SK-MEL-5 (cell line): Measurements from ENCODE around the gene BCAR1. TPM values are rescaled to one million over a fixed set of nuclear protein-coding genes. Genes with fewer than 3 reads are reported as not detected.
"Not testable (repeated sequence)": the region's sequence is repeated elsewhere in the genome, so short reads cannot be mapped to it uniquely, and the experiment has no call there.

Source experiments
- DNase-seq: peaks from one replicate; pipeline ENCODE4 v3.0.0-alpha.2; 2016; ENCODE audit warnings: low read depth, low spot score
- in situ Hi-C: cut with HindIII; loops from 2 replicates; pipeline ENCODE4 v1.10.0; 2016; ENCODE audit warnings: low sequenced_read_pairs, high pct_unique_total_duplicates, low pct_unique_long_range_greater_than_20kb
- total RNA-seq: library from RNA; depleted of rRNA; stranded (reverse); fragments of >200 nt; shearing (Covaris generic); gene quantifications from 2 replicates; pipeline ENCODE4 v1.2.3, GENCODE V29; 2014

The BCAR1 gene
- total RNA-seq, 1 experiment from 2014 or later, result 12.4 TPM

DNA sequence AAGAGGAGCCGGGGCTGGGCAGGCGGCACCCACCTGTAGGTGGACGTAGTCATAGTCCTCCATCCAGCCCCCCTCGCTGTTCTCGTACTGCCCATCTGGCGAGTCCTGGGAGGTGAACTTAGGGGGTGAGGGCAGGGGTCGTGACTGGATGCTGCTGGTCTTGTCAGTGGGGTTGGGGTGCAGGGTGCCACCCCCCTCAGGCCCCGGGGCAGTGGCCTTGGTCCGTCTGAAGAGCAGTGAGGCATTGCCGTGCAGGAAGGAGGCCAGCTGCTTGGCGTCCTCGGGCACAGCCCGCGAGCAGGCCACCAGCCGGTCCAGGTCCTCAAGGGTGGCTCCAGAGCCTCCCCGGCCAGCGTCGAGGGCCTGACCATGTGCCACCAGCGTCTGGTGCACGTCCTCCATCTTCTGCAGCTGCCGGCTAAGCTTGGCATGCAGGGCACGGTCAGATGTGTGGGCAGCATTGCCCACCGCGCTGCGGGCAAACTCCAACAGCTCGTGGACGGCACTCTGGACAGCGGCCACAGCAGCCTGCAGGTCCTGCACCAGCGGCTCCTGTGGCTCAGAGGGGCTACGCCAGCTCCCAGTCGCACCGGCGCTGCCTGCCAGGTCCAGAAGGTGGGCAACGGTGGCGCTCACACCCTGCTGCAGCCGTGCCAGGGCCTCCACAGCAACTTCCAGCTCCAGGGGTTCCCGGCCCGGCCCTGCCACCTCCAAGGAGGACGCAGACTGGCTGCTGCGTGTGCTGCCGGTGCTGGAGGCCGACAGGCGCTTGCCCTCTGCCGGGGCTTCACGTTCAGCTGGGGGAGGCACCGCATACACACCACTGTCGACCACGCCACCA lies 16.3 kb downstream of the BCAR1 start:
- DNase-seq, result no peak
- in situ Hi-C loops, result no loop called here

DNA sequence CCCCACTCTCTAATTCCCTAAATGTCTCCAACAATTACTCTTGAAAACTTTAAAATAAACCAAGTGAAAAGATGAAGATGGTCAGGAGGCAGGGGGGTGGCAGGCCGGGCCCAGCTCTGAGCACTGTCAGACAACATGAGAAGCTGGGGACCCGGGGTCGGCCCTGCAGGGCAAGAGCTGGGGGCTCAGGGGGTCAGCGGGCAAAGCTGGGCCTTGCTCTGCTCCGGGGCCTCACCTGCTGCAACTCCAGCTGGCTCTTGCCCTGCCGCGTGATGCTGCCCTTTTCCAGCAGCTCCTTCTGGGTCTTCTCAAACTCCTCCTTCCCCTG lies 17.8 kb downstream of the BCAR1 start:
- DNase-seq, result no peak
- in situ Hi-C loops, result no loop called here

DNA sequence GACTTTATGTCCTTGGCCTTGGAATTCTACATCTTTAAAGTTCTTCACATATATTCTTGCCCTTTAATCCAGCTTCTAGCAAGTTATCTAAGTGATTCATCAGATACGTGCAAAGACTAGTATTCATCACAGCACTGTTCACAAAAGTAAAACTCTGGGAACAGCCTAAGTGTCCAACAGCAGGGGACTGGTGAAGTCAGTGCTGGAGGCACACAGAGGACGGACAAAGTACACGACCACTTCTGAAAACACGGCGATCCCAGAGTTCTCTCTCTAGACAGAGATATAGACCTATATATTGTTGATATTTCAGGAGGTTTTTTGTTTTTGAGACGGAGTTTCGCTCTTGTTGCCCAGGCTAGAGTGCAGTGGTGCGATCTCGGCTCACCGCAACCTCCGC lies 19.9 kb downstream of the BCAR1 start:
- in situ Hi-C loops, result no loop called here
- DNase-seq, result no peak

DNA sequence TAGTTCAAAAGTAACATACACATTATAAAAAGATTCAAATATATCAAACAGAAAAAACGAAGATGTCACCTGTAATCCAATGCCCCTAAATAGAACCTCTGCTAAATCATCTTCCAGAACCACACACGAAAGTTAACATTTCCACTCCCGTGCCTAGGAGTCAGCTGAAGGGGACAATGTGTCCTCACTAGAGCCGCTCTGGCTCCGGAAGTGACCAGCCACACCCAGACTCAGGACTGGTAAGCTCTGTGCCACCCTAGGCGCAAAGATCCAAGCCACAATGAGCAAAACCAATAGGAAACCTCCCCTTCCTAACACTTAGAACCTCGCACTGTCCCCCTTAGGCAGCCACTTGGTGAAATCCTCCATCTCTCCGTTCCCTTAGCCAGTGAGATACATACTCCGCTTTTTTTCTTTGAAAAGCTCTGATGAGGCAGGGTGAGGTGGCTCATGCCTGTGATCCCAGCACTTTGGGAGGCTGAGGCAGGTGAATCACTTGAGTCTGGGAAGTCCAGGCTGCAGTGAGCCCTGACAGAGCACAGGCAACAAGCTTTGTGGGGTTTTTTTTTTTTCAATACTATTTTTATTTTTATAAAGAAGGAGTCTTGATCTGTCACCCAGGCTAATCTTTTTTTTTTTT lies 20.8 kb downstream of the BCAR1 start:
- in situ Hi-C loops, result no loop called here
- DNase-seq, result no peak

DNA sequence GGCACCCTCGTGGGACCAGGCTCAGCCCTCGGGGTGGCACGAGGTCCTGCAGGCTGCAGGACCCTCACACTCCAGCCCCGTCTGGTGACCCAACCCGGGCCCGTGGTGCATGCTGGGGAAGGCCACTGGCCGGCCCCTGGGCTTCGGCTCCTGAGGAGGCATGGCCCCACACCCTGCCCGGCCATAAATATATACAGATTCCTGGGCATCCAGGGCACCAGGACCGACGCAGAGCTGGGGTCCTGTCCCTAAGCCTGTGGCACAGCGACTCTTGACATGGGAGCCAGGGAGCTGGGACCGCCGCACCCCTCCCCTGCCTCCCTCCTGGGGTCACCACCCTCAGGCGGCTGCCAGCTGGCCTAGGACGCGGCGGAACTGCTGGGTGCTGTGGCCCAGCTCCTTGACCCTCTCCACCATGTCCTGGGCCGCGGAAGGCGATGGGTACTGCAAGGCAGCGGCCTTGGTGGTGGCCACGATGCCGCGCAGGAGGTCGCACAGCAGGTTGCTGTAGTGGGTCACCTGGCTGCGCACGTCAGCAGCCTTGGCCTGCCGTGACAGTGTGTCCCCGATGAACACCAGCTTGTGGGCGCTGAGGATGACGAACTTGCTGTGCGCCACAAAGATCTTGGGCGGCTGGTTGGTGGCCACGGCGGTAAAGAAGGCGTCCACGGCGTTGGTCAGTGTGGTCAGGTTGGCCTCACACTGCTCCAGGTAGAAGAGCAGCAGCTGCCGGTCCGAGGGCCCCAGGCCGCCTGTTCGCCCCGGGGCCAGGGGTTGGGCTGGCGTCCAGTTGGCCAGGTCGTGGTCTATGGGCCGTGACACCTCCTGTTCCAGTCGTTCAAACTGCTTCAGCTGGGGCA lies 22.0 kb downstream of the BCAR1 start:
- DNase-seq, result no peak
- in situ Hi-C loops, result no loop called here

DNA sequence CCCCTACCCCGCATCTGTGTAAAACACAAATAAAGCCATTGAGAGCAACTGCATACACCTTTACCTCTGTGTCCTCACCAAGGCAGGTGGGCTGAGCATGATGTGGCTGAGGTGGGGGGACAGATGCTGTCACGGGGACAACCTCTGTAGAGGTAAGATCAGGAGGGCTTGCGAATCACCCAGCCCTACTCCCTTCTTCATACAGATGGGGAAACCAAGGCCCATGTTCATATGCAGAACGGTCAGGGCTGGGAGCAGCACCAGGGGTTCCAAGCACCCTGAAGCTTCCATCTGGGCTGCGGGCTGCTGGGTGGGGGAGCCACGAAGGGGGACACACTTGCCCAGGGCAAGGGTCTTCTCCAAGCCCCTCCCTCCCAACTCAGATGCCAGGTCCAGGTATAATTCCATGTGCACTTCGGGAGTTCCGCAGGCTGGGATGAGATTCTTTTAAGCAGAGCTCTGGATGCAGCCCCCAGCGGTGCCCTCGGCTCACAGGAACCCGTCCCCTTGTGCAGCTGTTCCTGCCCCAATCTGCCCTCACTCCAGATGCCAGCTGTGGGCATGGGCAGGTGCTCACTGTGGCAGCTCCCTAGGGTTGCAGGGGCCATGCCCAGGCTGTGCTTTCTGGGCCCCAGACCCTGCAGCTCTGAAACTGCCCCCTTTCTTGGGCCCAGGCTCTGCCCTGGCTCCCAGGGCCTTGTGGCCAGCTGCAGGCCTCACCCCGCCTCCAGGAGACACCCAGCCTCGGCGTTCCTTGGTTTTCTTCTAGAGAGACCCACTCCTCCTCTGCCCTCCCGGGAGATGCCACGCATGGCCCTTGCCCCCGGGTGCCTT lies 23.1 kb downstream of the BCAR1 start:
- DNase-seq, result no peak
- in situ Hi-C loops, result no loop called here

DNA sequence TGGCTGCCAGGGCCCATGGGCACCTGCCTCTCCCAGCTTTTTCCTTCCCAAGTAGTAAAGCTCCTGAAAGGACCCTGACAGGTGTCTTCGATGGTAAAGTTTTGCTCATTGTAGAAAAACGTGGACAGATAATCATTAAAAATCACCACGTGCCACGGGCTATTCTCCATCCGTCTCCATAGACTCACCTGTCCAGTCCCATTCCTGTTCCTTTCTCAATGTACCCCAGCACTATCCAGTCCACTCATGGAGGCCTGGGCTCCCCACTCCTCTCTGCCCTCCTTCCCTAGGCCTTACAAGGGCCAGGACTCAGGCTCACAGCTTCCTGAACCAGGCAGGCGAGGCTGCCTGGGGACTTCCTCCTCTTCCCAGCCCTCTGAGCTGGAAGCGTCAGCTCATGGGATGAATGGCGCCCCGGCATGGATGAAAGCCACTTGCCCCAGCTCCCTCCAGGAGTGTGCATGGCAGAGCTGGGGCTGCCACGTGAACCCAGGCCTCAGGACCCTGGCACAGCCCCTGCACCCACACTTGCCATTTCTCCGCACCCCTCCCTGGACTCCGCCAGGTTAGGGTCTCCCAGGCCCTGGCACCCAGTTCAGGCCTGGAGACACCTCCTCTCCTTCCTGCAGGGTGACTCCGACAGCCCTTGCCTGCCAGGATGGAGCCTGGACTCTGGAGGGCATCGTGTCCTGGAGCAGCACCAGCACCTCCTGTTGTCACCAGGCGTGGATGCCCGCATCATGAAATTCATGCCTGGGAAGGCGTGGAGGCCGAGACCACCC lies 23.9 kb downstream of the BCAR1 start:
- in situ Hi-C loops, result no loop called here

DNA sequence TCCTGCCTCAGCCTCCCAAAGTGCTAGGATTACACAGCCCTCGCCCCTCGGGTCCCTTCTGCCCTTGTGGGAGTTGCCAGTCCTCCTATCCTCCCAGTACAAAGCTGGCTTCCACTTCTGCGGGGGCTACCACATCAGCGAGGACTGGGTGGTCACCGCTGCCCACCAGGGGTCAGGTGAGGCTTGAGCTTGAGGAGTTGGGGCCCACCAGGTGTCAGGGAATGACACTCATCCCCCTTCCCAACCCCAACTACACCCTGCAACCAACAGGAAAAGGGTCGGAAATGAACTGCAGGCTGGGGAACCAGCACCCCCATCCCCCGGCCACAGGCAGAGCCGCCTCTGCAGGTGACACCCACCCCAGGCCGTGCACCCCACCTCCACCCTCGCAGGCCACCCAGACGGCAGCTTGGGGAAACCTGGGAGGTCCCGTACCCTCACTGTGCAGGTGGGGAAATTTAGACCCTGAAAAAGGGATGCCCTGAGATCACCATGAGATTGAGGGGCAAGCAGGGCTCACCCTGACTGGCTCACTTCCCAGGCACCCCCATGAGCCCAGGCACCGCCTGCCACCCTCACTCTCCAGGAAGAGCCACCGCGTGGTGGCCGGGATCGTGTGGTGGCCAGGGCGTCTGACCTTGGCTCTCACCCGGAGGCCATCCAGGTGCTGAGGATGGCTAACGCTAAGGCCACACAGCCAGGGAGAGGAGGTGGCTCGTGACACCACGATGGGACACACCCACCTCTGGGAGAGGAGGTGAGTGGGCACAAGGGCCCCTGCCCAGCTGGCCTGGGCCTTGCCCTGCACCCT lies 24.7 kb downstream of the BCAR1 start:
- no peak for DNase-seq
- in situ Hi-C loops, result no loop called here

More for the DNA sequence above, 23.9 kb downstream of the BCAR1 start:
- DNase-seq, result no peak

DNA sequence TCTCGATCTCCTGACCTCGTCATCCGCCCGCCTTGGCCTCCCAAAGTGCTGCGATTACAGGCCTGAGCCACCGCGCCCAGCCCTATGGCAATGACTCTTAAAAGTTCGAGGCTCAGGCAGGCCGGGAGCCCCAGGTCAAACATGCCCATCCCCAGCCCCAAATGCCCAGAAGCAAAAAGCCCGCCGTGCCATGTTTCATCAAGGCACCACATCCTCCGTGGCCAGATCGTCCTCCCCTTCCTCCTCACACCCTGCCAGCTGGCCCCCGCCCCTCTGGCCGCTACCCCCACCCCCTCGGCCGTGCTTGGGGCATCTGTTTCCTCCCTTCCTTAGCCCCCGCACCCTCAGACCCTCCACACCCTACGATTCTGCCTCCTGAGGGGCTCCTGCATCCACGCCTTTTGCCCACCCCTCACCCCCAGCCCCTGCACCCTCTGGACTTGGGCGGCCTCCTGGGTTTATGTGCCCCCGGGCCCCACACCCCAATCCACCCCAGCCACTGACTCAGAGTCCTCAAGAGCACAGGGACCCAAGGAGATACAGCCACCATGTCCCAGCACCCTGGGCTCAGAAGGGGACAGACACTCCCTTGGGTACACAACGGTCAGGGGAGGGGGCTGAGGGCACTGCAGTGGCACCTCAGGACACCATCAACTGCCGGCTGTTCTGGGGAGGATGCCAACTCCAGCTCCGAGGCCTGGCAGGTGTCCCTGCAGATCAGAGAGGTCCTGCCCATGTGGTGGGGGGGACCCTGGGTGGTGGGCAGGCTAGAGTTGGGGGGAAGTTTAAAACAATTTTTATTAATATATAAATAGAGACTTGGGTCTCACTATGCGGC lies 25.5 kb downstream of the BCAR1 start:
- no peak for DNase-seq
- in situ Hi-C loops, result no loop called here

DNA sequence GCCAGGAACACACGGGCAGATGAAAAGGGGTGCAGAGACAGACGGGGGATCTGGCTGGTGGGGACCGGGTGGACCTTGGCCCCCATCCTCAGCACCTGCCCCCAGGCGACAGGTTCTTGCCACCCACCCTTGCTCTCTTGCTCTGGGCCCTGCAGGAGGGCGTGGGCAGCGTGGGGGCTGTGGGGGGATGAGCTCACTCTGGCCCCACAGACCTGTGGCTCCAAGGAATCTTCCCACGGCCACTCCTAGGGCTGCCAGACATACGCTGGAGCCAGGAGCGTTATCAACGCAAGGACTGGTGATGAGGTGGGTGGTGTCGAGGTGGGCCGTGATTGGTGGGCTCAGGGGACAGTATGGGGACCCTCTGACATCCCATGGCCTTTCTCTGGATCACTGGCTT lies 26.3 kb downstream of the BCAR1 start:
- no peak for DNase-seq
- in situ Hi-C loops, result no loop called here

DNA sequence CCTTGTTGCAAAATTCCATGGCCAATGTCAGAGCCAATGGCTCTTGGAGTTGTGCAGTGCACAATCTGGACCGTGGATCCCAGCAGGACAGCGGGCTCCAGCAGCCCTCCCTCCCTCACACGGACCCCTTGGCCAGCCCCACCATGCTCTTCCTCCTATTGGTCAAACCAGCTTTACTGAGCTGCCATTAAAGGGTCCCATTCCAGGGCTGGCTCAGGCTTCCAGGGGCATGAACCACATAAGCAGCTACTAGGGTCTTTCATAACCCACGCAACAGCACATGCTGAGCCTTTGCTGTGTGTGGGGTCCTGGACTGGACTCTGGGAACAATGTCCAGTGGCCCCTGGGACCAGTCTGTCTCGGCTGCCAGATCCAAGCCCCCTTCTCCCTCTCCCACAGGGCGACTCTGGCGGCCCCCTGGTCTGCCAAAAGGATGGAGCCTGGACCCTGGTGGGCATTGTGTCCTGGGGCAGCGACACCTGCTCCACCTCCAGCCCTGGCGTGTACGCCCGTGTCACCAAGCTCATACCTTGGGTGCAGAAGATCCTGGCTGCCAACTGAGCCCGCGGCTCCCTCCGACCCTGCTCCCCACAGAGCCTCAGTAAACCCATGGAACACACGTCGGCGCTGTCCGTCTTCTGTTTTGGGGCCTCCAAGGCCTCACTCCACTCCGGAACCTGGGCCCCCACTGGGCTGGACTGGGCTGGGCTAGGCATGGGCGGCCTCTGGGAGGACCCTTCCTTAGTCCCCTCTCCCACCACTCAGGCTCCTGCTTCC lies 26.9 kb downstream of the BCAR1 start:
- no peak for DNase-seq

DNA sequence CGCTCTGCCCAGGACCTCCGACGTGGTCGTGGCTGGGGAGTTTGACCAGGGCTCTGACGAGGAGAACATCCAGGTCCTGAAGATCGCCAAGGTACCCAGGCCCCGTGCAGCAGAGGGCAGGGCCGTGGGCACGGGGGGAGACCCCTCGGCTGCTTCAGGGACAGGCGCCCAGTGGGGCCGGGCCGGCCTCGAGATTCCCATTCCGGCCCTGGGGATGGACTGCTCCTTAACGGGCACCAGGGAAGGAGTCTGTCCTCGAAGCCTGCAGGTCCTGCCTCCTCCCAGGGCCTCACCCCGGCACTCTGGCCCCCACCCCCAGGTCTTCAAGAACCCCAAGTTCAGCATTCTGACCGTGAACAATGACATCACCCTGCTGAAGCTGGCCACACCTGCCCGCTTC lies 28.3 kb downstream of the BCAR1 start:
- DNase-seq, in situ Hi-C loops: not testable (repeated sequence)

More for the DNA sequence above, 26.9 kb downstream of the BCAR1 start:
- in situ Hi-C loops, result no loop called here

DNA sequence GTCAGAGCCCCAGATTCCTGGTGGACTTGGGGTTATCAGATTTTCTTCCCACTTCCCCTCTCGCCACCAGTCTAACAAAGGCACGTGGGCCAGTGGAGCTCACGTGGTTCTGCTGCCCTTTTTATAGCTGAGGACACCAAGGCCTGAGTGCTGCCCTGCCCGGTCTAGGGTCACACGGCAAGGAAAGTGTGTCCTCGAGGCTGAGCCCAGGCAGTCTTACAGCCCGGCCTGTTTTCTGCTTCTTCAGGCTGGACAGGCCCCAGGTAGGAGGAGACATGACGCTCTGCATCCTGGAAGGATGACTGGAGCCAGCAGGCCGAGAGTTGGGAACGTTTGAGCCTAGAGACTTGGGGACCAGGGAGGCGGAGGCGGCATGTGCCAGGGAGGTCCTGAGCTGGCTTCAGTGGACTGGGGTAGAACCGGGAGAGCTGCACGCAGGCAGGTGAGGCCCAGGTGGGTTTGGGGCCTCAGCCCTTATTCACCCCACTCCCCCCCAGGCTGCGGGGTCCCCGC lies 29.1 kb downstream of the BCAR1 start:
- DNase-seq, result no peak
- in situ Hi-C loops, result no loop called here

DNA sequence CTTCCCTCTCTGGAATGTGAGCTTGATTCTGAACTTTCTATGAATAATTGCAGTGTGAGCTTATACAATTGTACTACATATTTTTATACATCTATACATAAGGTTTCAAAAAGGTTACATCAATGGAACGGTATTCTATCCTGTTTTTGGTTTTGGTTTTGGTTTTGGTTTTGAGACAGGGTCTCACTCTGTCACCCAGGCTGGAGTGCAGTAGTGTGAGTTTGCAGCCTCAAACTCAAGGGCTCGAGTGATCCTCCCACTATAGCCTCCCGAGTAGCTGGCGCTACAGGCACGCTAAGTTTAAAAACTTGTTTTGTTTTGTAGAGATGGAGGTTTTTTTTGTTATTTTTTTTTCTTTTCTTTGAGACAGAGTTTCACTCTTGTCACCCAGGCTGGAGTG lies 31.6 kb downstream of the BCAR1 start:
- no peak for DNase-seq
- in situ Hi-C loops, result no loop called here

DNA sequence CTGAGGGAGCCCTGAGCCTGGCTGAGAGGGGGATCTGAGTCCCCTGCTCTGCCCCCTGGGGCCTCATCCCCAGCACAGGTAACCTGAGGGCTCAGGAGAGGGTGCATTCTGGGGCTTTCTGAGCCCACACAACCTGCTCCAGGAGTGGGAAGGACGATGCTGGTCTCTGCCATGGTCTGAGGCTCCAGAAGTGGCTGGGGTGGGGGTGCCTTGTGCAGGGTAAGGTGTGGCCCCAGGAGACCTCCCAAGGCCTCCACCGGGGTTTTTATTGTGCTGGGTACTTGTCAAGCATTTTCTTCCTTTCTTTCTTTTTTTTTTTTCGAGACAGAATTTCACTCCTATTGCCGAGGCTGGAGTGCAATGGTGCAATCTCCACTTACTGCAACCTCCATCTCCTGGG lies 32.3 kb downstream of the BCAR1 start:
- DNase-seq, result no peak
- in situ Hi-C loops, result no loop called here
